Endothelial cell (in vitro differentiated cells): ENCODE results near the gene HIVEP2. TPM values are rescaled to one million over a fixed set of nuclear protein-coding genes. Genes with fewer than 3 reads are reported as not detected.

Experiments
- DNase-seq: peaks from one replicate; pipeline ENCODE4 v3.0.0; 2021; ENCODE audit warnings: low spot score
- H3K27ac Mint-ChIP-seq: one replicate; pipeline ENCODE4 v1.8.0; 2021; ENCODE audit warnings: mixed read lengths, inconsistent platforms; ENCODE audit not compliant: unreplicated experiment
- H3K27me3 Mint-ChIP-seq: one replicate; pipeline ENCODE4 v1.8.0; 2021; ENCODE audit warnings: mild to moderate bottlenecking, moderate library complexity, mixed read lengths, inconsistent platforms; ENCODE audit not compliant: unreplicated experiment
- H3K36me3 Mint-ChIP-seq: one replicate; pipeline ENCODE4 v1.8.0; 2021; ENCODE audit warnings: mild to moderate bottlenecking, low read depth, mixed read lengths, inconsistent platforms; ENCODE audit not compliant: unreplicated experiment
- H3K4me1 Mint-ChIP-seq: one replicate; pipeline ENCODE4 v1.8.0; 2021; ENCODE audit warnings: mild to moderate bottlenecking, mixed read lengths, inconsistent platforms; ENCODE audit not compliant: unreplicated experiment
- H3K4me3 Mint-ChIP-seq: one replicate; pipeline ENCODE4 v1.8.0; 2021; ENCODE audit warnings: mild to moderate bottlenecking, mixed read lengths, inconsistent platforms; ENCODE audit not compliant: unreplicated experiment
- H3K9me3 Mint-ChIP-seq: one replicate; pipeline ENCODE4 v1.8.0; 2021; ENCODE audit warnings: mixed read lengths, inconsistent platforms; ENCODE audit not compliant: unreplicated experiment
- CTCF ChIP-seq: fragments of 200-600 bp; sonication (generic); IDR thresholded peaks from one replicate; pipeline ENCODE4 v1.5.0; 2021; ENCODE audit warnings: antibody characterized with exemption; ENCODE audit not compliant: unreplicated experiment
- total RNA-seq: library from RNA; stranded (reverse); fragmentation: NEBNext Ultra II Directional; extraction: Animal tissue kit (Norgen Biotek cat#: 25700); gene quantifications from one replicate; pipeline ENCODE4 v1.2.1, GENCODE V29; 2021; ENCODE audit not compliant: unreplicated experiment

The HIVEP2 gene
- total RNA-seq, 1 donor from 2014 or later: 15.6 TPM

- H3K27me3 Mint-ChIP-seq: no peaks in the 10 kb centered on the region
- TF ChIP-seq CTCF: no peak
- DNase-seq: no peak
- no peaks in the 10 kb centered on the region for H3K36me3 Mint-ChIP-seq
- H3K27ac Mint-ChIP-seq: no peak overlapping the region
- no peaks in the 10 kb centered on the region for H3K9me3 Mint-ChIP-seq
- peaks cover 2% of the 10 kb centered on the region for H3K4me1 Mint-ChIP-seq
- no peak overlapping the region for H3K4me3 Mint-ChIP-seq
Observed at GRCh38 chr6:142804490-142804889, 140.5 kb downstream of the HIVEP2 start.

- Mint-ChIP-seq H3K27me3 (no peaks in the 10 kb centered on the region), H3K36me3 (no peaks in the 10 kb centered on the region), H3K27ac (no peak overlapping the region), H3K9me3 (no peaks in the 10 kb centered on the region), H3K4me1 (peaks cover 2% of the 10 kb centered on the region), H3K4me3 (no peak overlapping the region)
- no peak for DNase-seq
- TF ChIP-seq CTCF: no peak
Observed at GRCh38 chr6:142803495-142804058, 141.4 kb downstream of the HIVEP2 start.

- Mint-ChIP-seq H3K9me3 (no peaks in the 10 kb centered on the region), H3K4me3 (no peak overlapping the region), H3K27me3 (no peaks in the 10 kb centered on the region), H3K27ac (no peak overlapping the region), H3K4me1 (peaks cover 2% of the 10 kb centered on the region), H3K36me3 (no peaks in the 10 kb centered on the region)
- no peak for DNase-seq
- TF ChIP-seq CTCF: no peak
Observed at GRCh38 chr6:142803032-142803431, 141.9 kb downstream of the HIVEP2 start.

- no peak for TF ChIP-seq CTCF
- Mint-ChIP-seq H3K9me3 (no peaks in the 10 kb centered on the region), H3K27me3 (no peaks in the 10 kb centered on the region), H3K4me3 (no peak overlapping the region), H3K27ac (no peak overlapping the region), H3K36me3 (no peaks in the 10 kb centered on the region), H3K4me1 (peaks cover 2% of the 10 kb centered on the region)
- no peak for DNase-seq
Observed at GRCh38 chr6:142802124-142802523, 142.9 kb downstream of the HIVEP2 start.

DNA sequence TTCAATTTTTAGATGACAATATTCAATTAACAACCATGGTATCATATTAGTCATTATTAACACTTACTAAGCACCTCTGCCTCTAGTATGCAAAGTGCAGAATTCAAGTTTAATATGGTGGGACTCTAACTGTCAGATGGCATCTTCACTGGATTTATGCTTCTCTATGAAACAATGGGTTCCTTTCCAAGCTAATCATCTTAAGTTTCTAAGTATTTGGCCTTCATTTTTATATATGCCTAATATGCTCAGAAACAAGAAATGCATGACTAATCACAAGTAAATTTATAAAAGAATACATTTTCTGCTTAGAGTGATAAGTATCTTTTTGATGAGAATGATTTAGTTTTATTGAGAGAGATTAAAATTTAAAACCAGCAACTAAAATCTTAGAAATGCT, 144.7 kb downstream of the HIVEP2 start:
- Mint-ChIP-seq H3K4me1 (peaks cover 7% of the 10 kb centered on the region), H3K27me3 (no peaks in the 10 kb centered on the region), H3K9me3 (no peaks in the 10 kb centered on the region), H3K4me3 (no peak overlapping the region), H3K27ac (no peak overlapping the region), H3K36me3 (no peaks in the 10 kb centered on the region)
- no peak for DNase-seq
- no peak for TF ChIP-seq CTCF
